ENCODE data around the gene SMPD1.
"Not testable (repeated sequence)": the region's sequence is repeated elsewhere in the genome, so short reads cannot be mapped to it uniquely, and the experiment has no call there.

The SMPD1 gene

GRCh38 chr11:6390718-6391469 is 620 bp downstream of the SMPD1 start:
- no peak for DNase-seq

- DNase-seq, result no peak
Measured at GRCh38 chr11:6391537-6392134, 1.4 kb downstream of the SMPD1 start.

GRCh38 chr11:6392251-6392650 is 2.0 kb downstream of the SMPD1 start:
- DNase-seq, result not testable (repeated sequence)

GRCh38 chr11:6393989-6394670 is 3.9 kb downstream of the SMPD1 start:
- DNase-seq, result peak in 1 of 2 experiments; percentile 60

- no peak for DNase-seq
Measured at GRCh38 chr11:6395470-6396060, 5.3 kb downstream of the SMPD1 start.

- no peak for DNase-seq
Measured at GRCh38 chr11:6397156-6397555, 6.9 kb downstream of the SMPD1 start.

- DNase-seq, result no peak
Measured at GRCh38 chr11:6397636-6398035, 7.4 kb downstream of the SMPD1 start.

GRCh38 chr11:6400431-6401345 is 10.4 kb downstream of the SMPD1 start:
- no peak for DNase-seq

- no peak for DNase-seq
Measured at GRCh38 chr11:6401464-6401863, 11.2 kb downstream of the SMPD1 start.

- DNase-seq, result no peak
Measured at GRCh38 chr11:6402061-6402470, 11.8 kb downstream of the SMPD1 start.

GRCh38 chr11:6402561-6402981 is 12.3 kb downstream of the SMPD1 start:
- no peak for DNase-seq

- no peak for DNase-seq
Measured at GRCh38 chr11:6403539-6403938, 13.3 kb downstream of the SMPD1 start.

- no peak for DNase-seq
Measured at GRCh38 chr11:6404342-6405051, 14.2 kb downstream of the SMPD1 start.

GRCh38 chr11:6405052-6405667 is 14.9 kb downstream of the SMPD1 start:
- peak; percentile 32 to 64 for DNase-seq

GRCh38 chr11:6405846-6406245 is 15.6 kb downstream of the SMPD1 start:
- peak; percentile 76 to 79 for DNase-seq

- DNase-seq, result no peak
Measured at GRCh38 chr11:6406370-6406769, 16.1 kb downstream of the SMPD1 start.

GRCh38 chr11:6410695-6411430 is 20.6 kb downstream of the SMPD1 start:
- no peak for DNase-seq

GRCh38 chr11:6411594-6412031 is 21.3 kb downstream of the SMPD1 start:
- no peak for DNase-seq

GRCh38 chr11:6413791-6414201 is 23.5 kb downstream of the SMPD1 start:
- DNase-seq, result no peak

- DNase-seq, result no peak
Measured at GRCh38 chr11:6414874-6415328, 24.6 kb downstream of the SMPD1 start.

Data from cerebellar nuclear complex (tissue), 1 donor.